Raji (cell line): ENCODE measurements around the gene IQCN.

Source experiments
- POLR2A ChIP-seq: IDR thresholded peaks from 2 replicates; pipeline ENCODE4 v1.6.1; 2011; ENCODE audit warnings: low read depth, low read length, control low read depth; ENCODE audit not compliant: insufficient read depth

Gene IQCN

GRCh38 chr19:18295034-18295451 lies 20.8 kb upstream of the IQCN start:
- no peak for TF ChIP-seq POLR2A

GRCh38 chr19:18294467-18294864 lies 20.2 kb upstream of the IQCN start:
- TF ChIP-seq POLR2A = no peak

GRCh38 chr19:18293642-18294466 lies 19.6 kb upstream of the IQCN start:
- TF ChIP-seq POLR2A = no peak

- TF ChIP-seq POLR2A = no peak
Measured at GRCh38 chr19:18292810-18293641, 18.8 kb upstream of the IQCN start.

- no peak for TF ChIP-seq POLR2A
Measured at GRCh38 chr19:18292462-18292809, 18.2 kb upstream of the IQCN start.

- TF ChIP-seq POLR2A = no peak
Measured at GRCh38 chr19:18291590-18292461, 17.6 kb upstream of the IQCN start.

- TF ChIP-seq POLR2A = no peak
Measured at GRCh38 chr19:18291019-18291524, 16.8 kb upstream of the IQCN start.

GRCh38 chr19:18290302-18291018 lies 16.2 kb upstream of the IQCN start:
- TF ChIP-seq POLR2A = no peak

GRCh38 chr19:18289471-18290301 lies 15.4 kb upstream of the IQCN start:
- TF ChIP-seq POLR2A = no peak

GRCh38 chr19:18287836-18288772 lies 13.9 kb upstream of the IQCN start:
- no peak for TF ChIP-seq POLR2A

- no peak for TF ChIP-seq POLR2A
Measured at GRCh38 chr19:18286973-18287635, 12.9 kb upstream of the IQCN start.
